ENCODE measurements around the gene RNF150. TPM values are rescaled to one million over a fixed set of nuclear protein-coding genes. Genes with fewer than 3 reads are reported as not detected.

RNF150 gene
- total RNA-seq, 1 experiment from 2014 or later, result 15.3 TPM

DNA sequence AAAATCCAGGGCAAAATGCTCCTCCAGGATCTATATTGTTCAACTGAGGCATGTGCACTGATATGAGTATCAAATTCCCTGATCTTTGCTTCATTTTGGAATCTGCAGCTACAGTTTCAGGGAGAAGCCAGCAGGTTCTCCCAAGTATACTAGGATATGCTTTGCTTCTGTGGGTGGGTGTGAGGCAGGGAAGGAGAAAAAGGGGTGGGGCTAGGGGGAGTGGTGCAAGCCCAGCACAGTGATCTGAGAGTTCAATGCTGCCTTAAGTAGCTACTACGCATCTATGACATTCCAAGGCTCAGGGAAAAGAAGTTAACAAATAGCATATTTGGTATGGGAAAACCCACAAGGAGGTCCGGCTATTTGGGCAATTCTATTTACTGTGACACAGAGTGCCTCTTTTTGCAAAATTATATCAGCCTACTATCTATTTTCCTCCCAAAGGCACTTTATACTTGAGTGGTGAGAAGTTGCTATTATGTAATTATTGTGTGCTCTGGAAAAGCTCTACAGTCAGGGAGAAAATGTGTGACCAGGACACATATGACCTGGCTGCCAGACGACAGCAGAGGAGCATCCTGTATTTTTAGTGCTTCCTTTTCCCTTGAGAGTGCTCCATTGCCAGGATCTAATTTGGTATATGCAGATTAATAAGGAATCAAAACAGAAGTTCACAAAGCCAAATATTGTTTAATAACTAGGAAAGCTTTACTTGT is 162.0 kb downstream of the RNF150 start:
- in situ Hi-C loops (cut with HindIII; ENCODE audit: low pct_unique_long_range_greater_than_20kb, low sequenced_read_pairs), result no loop called here
- DNase-seq (ENCODE audit: low read depth, low spot score), result no peak

DNA sequence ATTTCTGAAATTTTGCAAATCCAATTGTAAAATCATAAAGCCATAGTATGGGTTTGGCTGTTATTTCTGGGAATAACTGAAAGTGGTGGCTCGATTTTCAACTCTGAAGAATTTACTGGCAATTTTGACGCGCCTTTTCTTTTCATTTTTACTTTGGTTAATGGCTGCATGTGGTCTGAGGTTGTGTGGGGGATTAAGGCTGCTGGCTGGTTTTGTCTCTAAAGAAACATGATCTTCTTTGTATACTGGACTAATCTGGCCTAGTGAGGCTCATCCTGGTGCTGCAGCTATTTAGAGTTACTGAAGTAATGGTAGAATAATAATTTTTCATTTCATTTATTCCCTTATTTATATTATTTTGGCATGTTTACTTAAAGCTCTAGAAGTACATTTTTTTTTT is 164.0 kb downstream of the RNF150 start:
- no peak for DNase-seq (ENCODE audit: low read depth, low spot score)
- in situ Hi-C loops (cut with HindIII; ENCODE audit: low pct_unique_long_range_greater_than_20kb, low sequenced_read_pairs), result no loop called here

DNA sequence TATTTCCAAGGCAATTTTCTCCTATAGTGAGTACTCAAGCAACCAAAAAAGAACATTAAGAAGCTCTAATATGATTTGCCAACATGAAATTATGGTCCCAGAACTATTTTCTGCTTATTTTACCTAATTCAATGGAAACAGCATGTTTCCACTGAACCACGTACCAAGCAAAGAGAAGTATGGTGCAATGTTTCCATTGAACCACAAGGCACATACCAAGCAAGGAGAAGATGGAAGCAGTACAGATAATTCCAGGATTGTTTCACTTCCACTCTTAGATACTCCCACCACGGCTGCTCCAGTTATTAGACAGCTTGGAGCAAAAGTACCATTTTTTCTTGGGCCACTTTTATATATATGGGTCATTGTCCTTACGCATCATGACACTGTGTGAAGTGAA is 164.9 kb downstream of the RNF150 start:
- in situ Hi-C loops (cut with HindIII; ENCODE audit: low pct_unique_long_range_greater_than_20kb, low sequenced_read_pairs), result no loop called here
- no peak for DNase-seq (ENCODE audit: low read depth, low spot score)

DNA sequence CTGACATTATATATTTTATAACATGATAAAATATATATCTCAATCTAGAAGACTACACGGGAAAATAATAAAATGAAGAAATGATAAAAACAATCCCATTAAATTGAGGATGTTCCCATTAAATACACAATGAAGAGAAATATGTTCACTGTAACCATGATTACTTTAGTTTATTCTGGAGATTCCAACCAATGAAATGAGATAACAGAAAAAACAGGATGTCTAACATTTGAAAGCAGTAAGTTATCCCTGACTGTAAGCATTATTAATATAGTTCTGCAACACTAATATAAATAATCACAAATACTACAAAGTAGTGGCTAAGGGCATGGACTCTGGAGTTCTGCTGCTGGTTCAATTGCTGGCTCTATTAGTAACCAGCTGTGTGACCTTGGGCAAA is 169.4 kb downstream of the RNF150 start:
- no peak for DNase-seq (ENCODE audit: low read depth, low spot score)
- in situ Hi-C loops (cut with HindIII; ENCODE audit: low pct_unique_long_range_greater_than_20kb, low sequenced_read_pairs), result no loop called here

DNA sequence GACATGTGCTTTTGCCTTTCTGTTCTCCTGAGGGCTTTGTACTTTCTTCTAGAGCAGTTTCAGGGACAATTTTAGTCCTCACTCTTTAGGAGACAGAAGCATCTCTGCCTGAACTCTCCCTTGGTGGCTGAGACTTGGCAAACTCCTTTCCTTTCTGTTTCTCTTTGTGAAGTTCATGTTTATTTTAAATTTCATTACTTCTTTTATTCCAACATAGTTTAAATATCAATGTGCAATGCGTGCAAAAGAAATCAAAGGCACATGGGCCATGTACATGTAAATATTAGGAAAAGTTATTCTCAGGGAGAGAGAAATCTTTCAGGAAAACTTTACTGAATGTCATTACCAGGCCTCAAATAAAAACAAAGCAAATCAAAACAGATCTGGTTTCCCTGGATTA is 177.6 kb downstream of the RNF150 start:
- in situ Hi-C loops (cut with HindIII; ENCODE audit: low pct_unique_long_range_greater_than_20kb, low sequenced_read_pairs), result no loop called here
- DNase-seq (ENCODE audit: low read depth, low spot score), result no peak

DNA sequence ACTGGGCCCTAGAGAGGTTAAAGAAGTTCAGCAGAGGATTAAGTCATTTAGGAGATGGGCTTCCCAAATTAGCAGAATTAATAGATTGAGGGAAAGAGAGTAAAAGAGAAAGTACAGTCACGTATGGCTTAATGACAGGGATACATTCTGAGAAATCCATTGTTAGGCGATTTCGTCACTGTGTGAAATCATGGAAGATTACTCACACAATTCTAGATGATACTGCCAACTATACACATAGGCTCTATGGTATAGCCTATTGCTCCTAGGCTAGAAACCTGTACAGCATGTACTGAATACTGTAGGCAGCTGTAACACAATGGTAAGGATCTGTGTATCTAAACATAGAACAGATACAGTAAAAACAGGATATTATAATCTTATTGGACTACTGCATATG is 180.6 kb downstream of the RNF150 start:
- in situ Hi-C loops (cut with HindIII; ENCODE audit: low pct_unique_long_range_greater_than_20kb, low sequenced_read_pairs), result no loop called here
- DNase-seq (ENCODE audit: low read depth, low spot score), result no peak

DNA sequence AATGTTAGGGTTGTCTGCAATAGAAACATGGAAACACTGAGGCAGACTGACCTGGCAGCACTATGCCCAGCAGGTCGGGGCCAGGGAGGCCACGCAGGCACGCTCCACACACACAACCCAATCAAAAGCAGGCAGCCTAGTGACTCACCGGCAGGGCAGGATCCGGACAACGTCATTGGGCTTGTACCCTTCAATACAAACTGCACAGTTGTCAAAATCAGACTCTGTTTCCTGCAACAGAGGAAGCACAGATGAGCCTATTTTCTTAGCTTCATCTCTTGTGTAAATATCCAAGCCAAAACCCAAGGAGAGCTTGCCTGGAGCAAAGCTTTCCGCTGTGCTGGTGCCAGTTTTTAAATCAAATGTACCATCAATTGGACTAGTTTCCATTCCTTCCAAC is 185.8 kb downstream of the RNF150 start:
- DNase-seq (ENCODE audit: low read depth, low spot score), result peak; percentile 85
- in situ Hi-C loops (cut with HindIII; ENCODE audit: low pct_unique_long_range_greater_than_20kb, low sequenced_read_pairs), result no loop called here

DNA sequence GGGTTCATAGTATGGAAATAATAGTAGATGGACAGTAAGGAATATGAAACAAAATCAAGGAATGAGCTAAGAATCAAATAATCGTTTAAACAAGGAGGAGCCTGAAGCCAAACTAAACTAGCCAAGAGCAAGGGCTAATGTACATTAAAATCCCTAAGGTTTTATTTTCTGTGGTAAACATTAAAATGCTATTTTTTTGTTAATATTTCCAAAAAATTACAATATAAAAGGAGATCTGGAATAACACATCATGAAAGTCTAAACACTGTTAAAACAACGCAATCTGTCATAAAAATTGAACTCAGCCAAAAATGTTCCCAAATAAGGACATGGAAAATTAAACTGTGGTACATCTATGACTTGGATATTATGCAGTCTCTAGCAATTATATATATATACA is 188.2 kb downstream of the RNF150 start:
- in situ Hi-C loops (cut with HindIII; ENCODE audit: low pct_unique_long_range_greater_than_20kb, low sequenced_read_pairs), result no loop called here
- no peak for DNase-seq (ENCODE audit: low read depth, low spot score)

DNA sequence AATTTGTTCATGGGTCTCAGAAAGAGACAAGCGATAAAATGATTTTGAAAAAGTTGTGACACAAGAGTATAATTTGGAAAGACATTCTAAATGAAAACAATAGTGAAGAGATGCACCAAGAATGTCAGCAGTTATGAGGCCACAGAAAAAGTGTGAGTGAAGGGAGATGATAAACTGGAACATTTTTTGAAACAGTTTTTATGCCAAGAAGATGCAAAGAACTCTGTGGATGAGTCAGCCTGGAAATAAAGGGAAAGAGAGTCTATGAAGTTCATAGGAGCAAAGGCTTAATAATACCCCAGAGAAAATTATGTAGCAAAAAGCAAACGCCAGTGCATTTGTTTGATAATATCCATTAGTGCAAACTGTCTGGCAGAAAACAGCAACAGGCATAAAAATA is 188.7 kb downstream of the RNF150 start:
- no peak for DNase-seq (ENCODE audit: low read depth, low spot score)

DNA sequence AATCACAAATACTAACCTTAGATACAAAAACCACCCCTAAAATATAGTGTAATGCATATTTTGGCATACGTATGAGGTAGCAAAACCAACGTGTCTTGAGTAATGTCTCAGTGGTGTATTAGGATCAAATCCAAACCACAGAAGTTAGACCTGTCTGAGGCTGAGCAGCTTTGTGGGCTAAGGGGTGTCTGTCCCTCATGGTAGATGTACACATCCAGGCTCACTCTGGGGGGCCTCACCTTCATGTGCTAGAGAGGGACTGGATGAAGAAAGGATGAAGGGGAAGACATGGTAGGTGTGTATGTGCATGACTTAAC is 189.1 kb downstream of the RNF150 start:
- DNase-seq (ENCODE audit: low read depth, low spot score), result no peak
- in situ Hi-C loops (cut with HindIII; ENCODE audit: low pct_unique_long_range_greater_than_20kb, low sequenced_read_pairs), result no loop called here

More for the DNA sequence above, 188.7 kb downstream of the RNF150 start:
- in situ Hi-C loops (cut with HindIII; ENCODE audit: low pct_unique_long_range_greater_than_20kb, low sequenced_read_pairs), result no loop called here

DNA sequence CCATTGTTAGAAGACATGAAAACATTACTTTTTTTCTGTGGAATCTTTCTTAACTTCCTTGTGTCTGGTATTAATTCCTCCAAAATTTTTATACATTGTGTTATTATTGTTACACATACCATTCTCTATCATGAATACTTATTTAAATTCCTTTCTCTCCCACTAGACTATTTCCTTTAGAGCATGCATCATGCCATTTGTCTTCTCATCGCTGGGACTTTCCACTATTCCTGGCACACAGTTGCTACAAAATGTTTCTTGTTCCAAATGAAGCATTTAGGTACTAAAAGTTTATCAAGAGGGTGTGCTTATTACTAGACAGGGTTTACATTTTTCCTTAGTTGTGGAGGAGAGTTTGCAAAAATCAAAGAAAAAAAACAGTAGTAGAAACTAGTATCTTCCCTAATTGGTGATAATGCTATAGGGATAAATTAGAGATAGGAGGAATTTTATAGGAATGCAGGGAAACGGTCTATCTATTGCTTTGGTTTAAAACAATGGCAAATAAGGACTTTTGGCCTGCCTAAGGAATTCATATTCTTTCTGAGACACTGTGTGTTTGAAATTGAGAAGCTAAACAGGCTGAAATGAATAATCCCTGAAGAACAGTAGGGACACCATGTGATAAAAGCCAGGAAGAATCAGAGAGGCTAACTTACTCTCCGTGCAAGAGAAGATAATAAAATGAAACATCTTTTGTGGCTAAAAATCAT is 189.6 kb downstream of the RNF150 start:
- in situ Hi-C loops (cut with HindIII; ENCODE audit: low pct_unique_long_range_greater_than_20kb, low sequenced_read_pairs), result no loop called here
- no peak for DNase-seq (ENCODE audit: low read depth, low spot score)

DNA sequence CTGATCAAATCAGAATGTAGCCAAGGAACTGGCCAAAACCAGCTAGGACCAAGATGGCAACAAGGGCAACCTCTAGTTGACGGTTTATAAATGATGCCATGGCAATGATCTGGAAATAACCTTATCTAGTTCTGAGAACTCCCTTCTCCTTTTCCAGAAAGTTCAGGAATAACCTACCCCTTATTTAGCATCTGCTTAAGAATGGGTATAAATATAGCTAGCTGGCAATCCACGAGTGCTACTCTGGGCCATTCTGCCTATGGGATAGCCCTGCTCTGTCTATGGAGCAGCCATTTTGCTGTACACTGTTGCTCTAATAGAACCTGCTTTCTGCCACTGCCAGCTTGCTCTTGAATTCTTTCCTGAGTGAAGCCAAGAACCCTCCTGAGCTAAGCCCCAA is 192.7 kb downstream of the RNF150 start:
- in situ Hi-C loops (cut with HindIII; ENCODE audit: low pct_unique_long_range_greater_than_20kb, low sequenced_read_pairs), result no loop called here
- DNase-seq (ENCODE audit: low read depth, low spot score), result no peak

DNA sequence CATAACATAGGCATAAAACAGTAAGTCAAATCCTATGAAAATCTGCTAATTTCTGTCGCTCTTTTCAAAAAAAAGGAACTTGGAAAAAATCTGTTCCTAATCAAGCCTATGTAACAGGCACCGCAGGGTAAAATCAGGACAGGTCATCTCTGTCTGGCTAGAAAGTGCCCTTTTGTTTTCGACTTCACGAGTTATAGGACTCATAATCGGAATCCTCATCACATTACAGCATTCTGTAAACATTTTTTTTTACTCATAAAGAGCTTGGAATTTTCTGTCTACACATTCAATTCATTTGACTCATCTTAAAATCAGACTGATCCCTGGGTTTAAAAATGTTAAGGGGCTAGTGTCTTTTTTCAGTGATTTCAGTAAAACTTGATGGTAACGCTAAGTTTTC is 195.4 kb downstream of the RNF150 start:
- peak; percentile 91 for DNase-seq (ENCODE audit: low read depth, low spot score)
- in situ Hi-C loops (cut with HindIII; ENCODE audit: low pct_unique_long_range_greater_than_20kb, low sequenced_read_pairs), result no loop called here

DNA sequence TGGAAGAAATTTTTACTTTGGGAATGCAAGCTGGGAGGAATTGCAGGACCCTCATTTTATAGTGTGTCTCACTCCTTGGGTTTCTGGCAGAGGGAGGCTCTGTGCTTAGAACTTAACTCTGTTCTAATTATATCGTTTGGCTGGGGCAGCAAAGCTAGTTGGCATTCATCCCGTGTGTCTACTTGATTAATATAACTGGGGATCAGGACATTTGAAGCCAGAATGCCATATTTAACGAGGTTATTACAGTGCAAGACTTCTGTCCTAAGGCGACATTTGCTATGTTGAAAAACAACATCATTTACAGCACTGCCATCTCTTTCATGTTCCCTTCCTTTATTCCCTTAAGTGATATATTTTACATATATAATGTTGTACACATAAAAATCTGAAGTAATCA is 198.0 kb downstream of the RNF150 start:
- DNase-seq (ENCODE audit: low read depth, low spot score), result peak; percentile 35
- in situ Hi-C loops (cut with HindIII; ENCODE audit: low pct_unique_long_range_greater_than_20kb, low sequenced_read_pairs), result no loop called here

DNA sequence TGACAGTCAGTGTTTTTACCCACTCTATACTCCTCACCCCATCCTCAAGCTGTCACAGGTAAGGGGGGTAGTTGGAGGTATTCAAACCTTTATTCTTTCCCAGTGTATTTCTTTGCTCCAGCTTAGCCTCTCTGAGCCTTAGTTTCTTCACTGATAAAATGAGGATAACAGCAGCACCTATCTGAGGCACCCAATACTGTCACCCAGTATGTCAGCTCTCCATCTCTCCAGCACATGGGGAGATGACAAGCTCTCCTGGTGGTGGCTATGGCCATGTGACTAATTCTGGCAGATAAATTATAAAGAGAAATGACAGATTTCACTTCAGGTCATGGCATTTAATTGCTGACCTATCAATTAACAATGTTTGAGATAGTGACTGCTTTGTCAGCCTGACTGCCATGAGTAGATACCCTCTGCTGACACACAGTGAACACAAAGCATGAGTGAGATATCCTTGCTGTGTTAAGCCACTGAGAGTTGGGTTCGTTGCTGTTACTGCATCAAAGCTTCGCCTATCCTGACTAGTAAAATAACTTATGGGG is 200.7 kb downstream of the RNF150 start:
- DNase-seq (ENCODE audit: low read depth, low spot score), result no peak
- in situ Hi-C loops (cut with HindIII; ENCODE audit: low pct_unique_long_range_greater_than_20kb, low sequenced_read_pairs), result no loop called here

DNA sequence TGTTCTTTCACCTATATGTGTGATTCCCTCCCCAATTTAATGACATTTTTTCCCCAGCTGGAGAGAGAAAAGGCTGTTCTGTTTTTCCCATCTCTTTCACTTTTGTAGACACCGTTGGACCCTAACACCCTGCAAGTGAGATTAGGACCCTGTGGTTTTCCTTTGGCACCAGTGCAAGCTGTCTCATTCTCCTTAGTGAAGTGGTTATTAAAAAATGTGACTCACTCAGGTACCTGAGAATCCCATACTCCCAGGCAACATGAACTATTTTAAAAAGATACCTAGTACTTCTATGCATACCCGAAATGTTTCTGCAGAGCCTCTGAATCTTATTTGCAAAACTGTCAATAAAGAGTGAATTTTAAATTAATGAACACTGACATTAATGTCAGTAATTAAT is 201.4 kb downstream of the RNF150 start:
- in situ Hi-C loops (cut with HindIII; ENCODE audit: low pct_unique_long_range_greater_than_20kb, low sequenced_read_pairs), result no loop called here
- no peak for DNase-seq (ENCODE audit: low read depth, low spot score)

DNA sequence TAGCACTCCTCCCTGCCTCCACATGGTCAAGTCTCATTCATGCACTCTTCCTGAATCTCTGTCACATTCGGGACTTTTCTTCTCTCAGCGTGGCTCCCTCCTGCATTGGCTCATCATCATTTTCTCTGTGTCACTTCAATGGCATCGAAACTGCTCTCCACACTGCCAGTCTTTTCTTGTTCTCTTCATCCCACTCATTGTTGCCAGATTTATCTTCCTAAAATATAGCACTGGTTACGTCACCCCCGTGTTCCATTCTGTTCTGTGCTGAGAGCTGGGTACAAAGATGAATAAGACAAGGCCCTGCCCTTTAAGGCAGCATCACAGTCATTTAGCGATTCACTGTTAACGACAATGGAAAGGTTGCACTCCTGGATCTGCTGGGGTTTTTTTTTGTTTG is 202.7 kb downstream of the RNF150 start:
- no peak for DNase-seq (ENCODE audit: low read depth, low spot score)
- in situ Hi-C loops (cut with HindIII; ENCODE audit: low pct_unique_long_range_greater_than_20kb, low sequenced_read_pairs), result no loop called here

DNA sequence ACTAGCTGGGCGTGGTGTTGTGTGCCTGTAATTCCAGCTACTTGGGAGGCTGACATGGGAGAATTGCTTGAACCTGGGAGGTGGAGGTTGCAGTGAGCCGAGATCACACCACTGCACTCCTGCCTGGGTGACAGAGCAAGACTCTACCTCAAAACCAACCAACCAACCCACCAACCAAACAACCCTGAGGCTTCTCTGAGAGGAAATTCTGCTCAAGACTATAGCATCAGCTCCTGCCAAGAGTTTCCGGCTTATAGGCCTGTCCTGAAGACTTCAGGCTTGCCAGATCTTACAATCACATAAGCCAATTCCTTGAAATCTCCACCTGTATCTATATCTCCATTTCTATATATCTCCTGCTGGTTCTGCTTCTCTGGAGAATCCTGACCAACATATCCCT is 203.3 kb downstream of the RNF150 start:
- in situ Hi-C loops (cut with HindIII; ENCODE audit: low pct_unique_long_range_greater_than_20kb, low sequenced_read_pairs), result no loop called here
- DNase-seq (ENCODE audit: low read depth, low spot score), result no peak

DNA sequence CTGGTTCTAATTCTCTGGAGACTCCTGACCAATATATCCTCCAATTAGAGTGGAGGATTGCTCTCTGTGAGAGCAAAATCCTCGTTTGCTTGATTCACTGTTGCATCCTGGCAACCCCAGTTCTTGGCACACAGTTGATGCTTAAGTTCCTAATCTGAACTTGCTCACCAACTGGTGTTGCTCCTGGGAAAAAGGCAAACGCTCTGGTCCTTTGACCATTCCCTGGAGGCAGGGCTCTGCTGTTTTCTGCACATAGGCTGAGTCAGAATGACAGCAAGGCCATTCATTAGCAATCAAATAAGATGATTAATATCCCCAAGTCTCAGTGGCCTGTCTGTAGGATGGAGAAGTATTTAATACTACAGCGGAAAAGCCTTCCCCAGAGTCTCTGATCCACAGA is 204.4 kb downstream of the RNF150 start:
- in situ Hi-C loops (cut with HindIII; ENCODE audit: low pct_unique_long_range_greater_than_20kb, low sequenced_read_pairs), result no loop called here
- DNase-seq (ENCODE audit: low read depth, low spot score), result peak; percentile 61

Measured in SK-MEL-5 (cell line).